Gastroesophageal sphincter (tissue), 3 donors: ENCODE data around the gene REEP1.

Source experiments
- CTCF ChIP-seq, 4 experiments: fragments of 200-600 bp in 2 of 4; fragments of 450-650 bp in 2 of 4; sonication (generic) in 1 of 4; IDR thresholded peaks; one replicate each; pipeline ENCODE4 v1.5.1; 2017 to 2019; ENCODE audit warnings: antibody characterized with exemption in 4 of 4, mild to moderate bottlenecking in 2 of 4, moderate library complexity in 2 of 4
- POLR2A ChIP-seq, 2 donors: fragments of 450-650 bp; IDR thresholded peaks; one replicate each; pipeline ENCODE4 v1.6.1; 2017; ENCODE audit warnings: antibody characterized with exemption in 2 of 2, mild to moderate bottlenecking in 2 of 2, moderate library complexity in 1 of 2

- TF ChIP-seq CTCF (IDR thresholded peaks at IDR 0.05) (no peak), POLR2A (IDR thresholded peaks at IDR 0.05) (no peak)
Measured at GRCh38 chr2:86358957-86359356, 21.5 kb upstream of the REEP1 start.
